HG02759 (cell line): ENCODE results near the gene HPN.
A peak's percentile ranks its signal among the peaks of the same experiment; 100 is the strongest.
"Not testable (repeated sequence)": the region's sequence is repeated elsewhere in the genome, so short reads cannot be mapped to it uniquely, and the experiment has no call there.

ENCODE experiments used
- ATAC-seq: cut with Tn5 transposase; IDR thresholded peaks from one replicate; pipeline ENCODE4 v1.9.1; 2021; ENCODE audit warnings: mild to moderate bottlenecking, moderate library complexity; ENCODE audit not compliant: unreplicated experiment

Gene HPN

DNA sequence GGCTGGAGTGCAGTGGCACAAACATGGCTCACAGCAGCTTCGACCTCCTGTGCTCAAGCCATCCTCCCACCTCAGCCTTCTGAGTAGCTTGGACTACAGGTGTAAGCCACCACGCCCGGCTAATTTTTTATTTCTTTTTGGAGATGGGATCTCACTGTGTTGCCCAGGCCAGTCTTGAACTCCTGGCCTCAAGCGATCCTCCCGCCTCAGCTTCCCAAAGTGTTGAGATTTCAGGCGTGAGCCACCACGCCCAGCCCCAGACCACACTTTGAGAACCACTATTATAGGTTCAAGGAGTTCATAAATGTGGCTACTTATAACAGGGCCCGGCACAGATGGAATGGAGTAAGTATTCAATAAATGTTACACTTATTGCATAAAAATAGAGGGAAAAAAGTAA lies 14.5 kb upstream of the HPN start:
- no peak for ATAC-seq

DNA sequence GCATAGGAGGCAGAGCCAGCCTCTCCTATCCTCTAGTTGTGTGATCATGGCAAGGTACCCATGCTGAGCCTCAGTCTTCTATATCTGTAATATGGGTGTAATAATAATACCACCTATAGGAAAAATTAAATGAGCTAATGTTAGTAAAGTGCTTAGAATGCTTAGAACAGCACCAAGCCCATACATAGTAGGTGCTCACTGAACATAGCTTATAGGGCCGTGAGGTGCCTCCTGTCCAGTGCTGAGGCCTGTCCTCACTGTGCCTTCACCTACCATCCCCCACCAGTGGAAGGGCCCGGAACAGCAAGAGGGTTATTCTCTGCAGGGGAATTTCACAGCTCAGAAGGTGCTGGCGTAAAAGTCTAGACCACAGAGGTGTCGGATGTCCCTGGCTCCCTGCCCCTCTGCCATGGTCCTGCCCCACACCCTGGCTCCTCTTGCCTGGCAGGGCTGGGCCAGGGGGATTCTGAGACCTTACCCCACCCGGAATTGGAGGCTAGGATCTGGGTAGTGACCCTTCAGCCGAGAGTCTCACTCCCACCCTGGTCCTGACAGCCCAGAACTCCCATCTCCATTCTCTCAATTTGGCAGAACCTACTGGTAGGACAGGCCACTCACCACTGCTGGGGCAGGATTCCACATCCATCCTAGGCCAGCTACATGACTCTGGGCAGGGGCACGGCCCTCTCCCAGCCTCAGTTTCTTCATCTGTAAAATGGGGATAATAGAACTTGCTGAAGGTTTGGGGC lies 13.5 kb upstream of the HPN start:
- no peak for ATAC-seq

DNA sequence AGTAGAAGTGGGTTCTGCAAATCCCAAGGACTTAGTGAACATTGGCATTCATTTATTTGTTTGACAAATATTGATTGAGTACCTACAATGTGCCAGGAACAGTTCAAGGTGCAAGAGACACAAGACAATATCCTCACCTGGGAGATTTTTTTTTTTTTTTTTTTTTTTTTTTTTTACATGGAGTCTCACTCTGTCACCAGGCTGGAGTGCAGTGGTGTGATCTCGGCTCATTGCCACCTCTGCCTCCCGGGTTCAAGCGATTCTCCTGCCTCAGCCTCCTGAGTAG lies 13.0 kb upstream of the HPN start:
- ATAC-seq, result not testable (repeated sequence)

DNA sequence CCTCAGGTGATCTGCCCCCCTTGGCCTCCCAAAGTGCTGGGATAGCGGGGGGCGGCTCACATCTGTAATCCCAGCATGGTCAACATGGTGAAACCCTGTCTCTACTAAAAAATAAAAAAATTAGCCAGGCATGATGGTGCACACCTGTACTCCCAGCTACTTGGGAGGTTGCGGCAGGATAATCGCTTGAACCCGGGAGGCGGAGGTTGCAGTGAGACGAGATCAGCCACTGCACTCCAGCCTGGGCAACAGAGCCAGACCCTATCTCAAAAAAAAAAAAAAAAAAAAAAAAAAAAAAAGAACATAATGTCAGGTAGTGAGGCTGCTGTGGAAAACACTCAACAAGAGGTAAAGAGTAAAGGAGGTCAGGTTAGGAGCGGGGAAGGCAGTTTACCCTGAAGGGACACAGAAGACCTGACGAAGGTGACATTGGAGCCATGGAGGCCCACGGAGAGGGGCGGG lies 12.2 kb upstream of the HPN start:
- ATAC-seq, result not testable (repeated sequence)

DNA sequence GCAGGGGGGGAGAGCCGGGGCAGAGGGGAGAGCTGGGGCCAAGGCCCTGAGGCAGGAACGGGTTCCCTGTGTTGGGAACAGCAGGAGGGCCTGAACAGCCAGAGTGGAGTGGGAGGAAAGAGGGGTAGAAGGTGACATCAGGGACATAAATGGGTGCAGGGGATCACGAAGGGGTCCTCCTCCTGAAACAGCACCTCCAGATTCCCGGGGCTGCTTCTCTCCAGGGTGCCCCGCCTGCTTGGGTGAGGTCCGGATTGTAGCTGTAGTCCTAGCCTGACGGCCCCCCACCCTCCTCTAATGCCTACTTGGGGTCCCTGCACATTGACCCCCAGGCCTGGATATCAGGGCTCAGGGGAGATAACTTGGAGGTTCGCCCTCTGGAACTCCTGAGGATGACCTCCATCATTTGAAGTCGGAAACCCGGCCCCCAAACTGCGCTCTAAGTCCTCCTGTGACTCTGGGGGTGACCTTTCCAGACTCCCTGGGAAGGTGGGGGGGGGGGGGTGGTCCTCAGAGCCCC lies 11.7 kb upstream of the HPN start:
- no peak for ATAC-seq

DNA sequence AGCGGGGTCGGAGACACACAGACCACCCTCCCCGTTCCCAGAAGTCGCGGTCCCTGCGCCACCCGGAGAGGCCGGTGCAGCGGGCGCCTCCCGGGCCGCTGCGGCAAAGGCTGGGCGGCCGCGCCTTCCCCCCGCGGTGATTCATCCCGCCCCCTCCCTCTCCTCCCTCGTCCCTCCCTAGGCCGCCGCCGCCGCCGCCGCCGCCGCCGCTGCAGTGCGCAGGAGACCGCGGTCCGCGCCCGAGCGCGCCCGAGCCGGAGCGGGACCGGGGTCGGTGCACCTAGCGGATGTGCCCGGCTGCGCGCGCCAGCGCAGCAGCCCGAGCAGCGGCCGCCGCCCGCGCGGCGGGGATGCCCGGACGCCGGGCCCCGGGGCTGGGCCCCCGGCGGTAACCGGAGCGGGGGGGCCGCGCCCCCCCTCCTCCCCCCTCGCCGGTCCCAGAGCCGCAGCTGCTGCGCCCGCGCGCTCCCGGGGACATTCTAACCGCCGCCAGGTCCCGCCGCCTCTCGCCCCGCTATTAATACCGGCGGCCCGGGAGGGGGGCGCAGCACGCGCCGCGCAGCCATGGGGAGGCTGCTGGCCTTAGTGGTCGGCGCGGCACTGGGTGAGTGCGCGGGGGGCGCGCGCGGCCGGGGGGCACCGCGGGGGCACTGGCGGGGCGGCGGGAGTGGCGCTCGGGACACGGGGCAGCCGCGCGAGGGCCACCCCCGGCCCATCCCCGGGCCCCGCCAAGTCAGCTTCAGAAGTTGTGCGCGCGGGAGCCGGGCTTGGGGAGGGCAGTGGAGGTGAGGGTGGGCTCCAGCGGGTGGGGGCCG lies 11.1 kb upstream of the HPN start, which contains the start of gene SCN1B:
SCN1B (plus strand) TSS at position 214 of the 815 bp plus-strand sequence; CDS start at position 565, 351 bp downstream.
- ATAC-seq, result no peak

DNA sequence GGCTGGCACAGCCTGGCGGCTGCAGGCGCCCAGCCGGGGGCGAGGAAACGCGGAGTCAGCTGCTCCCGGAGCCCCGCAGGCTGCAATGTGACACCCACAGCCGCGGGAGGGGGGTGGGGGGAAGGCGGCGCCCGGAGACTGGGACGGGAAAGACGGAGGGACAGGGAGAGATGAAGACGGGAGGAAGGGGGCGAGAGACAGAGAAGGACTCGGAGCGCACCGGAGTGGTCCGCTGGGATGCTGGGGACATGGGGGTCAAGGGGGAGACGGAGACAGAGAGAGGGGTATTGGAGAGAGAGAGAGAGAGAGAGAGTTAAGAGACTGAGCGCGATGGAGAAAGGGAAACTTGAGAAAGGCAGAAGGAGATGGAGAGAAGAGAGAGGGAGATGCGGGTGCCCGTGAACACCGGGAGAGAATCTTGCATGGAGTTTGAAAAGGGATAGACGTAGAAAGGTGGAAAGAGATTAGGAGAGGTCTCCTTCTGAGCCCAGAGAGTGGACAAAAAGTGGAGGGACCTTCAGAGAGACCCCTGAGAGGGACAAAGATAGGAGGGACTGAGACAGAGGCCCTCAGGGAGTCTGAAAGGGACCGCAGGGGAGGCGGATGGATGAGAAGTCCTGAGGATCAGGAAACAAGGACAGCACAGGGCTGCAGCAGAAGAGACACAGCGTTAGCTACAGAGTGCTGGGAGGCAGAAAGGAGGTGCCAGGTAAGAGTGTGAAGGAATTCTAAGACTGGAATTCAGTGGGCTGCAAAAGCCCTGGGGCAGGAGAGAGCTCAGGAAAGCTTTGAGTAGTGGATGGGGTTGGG lies 10.2 kb upstream of the HPN start:
- ATAC-seq, result no peak

DNA sequence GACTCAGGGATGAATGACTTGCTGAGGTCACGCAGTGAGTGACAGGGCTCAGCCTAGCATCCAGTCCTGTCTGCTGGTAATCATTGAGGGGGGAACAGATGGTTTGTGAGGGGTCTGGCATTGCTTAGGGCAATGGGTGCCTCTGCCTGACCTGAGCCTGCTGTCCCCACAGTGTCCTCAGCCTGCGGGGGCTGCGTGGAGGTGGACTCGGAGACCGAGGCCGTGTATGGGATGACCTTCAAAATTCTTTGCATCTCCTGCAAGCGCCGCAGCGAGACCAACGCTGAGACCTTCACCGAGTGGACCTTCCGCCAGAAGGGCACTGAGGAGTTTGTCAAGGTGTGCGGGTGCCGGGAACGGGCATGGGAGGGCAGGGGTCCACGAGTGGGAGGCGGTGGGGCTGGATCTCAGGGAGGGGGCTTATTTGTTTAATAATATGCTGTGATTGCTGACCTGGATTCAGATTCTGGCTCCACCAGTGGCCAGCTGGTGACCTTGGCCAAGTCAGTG lies 9.1 kb upstream of the HPN start:
- ATAC-seq, result no peak

DNA sequence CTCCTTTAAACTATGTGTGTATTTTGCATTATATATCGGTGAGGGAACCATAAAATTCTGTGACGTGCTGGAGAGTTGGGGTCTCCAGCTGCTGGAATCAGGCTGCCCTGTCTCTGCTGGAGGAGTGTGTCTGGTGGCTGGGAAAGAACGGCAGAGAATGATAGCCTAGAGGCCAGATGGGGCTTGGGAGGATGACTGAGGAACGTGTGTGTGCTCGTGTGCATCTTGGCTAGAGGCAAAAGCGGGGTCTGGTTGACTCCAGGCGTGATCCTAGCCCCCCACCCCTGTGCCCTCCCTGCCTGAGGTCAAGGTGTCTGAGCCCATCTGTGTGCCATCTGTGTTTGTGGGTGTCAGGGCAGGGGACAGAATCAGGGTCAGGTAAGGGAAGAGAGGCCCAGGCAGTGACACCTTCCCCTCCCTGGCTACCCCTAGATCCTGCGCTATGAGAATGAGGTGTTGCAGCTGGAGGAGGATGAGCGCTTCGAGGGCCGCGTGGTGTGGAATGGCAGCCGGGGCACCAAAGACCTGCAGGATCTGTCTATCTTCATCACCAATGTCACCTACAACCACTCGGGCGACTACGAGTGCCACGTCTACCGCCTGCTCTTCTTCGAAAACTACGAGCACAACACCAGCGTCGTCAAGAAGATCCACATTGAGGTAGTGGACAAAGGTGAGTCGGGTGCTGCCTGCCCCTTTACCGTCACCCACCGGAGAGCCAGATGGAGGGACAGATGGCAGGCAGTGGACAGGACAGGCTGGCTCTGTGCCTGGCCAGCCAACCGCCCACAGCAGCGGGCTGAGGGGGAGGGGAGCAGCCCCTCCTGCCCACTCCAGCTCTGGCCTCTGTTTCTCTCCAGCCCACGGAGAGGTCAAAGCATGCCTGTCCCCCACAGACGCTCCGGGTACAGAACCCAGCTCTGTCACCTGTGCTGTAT lies 8.2 kb upstream of the HPN start:
- ATAC-seq, result no peak

DNA sequence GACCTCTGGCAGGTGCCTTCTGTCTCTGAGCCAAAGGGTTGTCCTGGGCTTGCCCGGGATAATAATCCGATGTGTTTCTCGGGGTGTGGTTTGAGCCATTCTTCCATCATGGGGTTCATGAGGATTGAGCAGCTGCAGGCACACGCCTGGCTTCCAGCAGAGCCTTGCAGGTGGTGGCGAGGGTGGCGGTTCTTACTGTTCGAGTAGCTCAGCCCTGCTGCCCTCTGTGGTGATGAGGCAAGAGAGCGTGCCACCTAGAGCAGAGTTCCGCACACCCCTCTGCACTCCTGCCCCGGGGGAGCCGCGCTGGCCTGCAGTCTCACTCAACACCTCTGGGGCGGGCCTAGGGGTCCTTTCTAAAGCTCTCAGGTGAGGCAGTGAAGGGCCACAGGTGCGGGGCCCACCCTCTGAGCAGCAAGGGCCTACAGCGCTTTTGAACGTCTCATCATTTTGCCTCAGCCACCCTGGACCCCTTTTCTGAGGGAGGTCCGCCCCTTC lies 7.5 kb upstream of the HPN start:
- no peak for ATAC-seq

DNA sequence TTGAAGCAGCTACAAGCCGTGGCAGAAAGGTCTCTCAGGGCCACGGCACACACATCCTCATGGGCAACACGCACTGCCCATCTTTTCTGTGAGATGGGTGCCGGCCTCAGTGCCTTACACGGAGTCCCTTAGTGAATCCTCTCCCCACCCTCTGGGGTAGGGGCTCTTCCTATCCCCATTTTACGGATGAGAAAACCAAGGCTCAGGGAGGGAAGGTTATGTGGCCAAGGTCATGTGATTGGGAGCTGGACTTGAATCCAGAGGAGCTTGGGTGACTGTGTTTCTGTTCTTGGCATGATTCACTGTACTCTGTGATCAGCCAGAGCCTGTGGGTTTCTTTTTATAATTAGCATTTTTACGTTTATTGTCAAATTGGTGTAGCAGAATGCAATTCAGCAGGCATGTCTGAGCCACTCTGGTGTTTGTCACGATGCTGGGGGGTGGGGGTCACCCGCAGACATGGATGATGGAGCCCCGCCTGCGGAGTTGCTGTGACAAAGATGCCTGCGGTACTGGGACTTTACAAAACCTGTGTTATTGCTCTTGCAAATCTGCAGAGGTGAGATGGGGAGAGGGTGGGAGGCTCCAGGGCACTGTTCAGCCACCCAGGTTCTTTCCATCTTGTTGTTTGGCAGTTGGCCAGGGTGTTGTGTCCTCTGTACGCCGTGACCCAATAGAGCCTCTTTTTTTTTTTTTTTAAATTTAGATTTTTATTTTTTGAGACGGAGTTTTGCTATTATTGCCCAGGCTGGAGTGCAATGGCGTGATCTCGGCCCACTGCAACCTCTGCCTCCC lies 6.7 kb upstream of the HPN start:
- ATAC-seq, result no peak

DNA sequence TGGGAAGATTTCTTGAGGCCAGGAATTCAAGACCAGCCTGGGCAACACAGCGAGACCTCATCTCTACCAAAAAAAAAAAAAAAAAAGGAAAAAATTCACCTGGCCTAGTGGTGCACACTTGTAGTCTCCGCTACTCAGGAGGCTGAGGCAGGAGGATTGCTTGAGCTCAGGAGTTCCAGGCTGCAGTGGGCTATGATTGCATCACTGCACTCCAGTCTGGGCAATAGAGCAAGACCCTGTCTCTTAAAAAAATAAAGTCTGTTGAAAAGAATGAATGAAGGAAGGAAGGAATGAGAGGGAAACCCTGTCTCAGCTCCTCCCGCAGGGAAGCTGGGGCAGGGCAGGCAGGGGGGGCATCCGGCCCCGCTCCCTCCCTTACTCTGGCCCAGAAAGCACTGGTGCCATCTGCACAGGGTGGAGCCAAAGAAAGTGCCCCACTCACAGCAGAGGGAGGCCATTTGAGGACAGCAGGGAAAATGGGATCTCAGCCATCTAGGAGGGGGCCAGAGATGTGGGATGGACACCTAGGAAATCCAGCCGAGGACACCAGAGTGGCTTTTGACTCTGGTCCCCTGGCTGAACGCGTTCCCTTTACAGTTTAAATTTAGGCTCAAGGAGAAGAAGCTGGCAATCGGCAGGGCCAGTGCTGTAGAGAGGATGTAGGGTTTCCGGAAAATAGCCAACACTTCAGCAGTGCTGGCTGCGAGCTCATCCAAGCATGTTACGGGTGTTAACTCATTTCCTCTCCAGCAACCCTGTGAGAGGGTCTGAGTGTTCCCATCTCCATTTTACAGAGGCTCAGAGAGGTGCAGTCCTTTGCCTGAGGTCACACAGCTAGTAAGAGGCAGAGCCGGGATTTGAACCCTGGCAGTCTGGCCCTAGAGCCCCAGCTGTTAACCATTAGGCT lies 3.6 kb upstream of the HPN start:
- peak; percentile 66 for ATAC-seq

DNA sequence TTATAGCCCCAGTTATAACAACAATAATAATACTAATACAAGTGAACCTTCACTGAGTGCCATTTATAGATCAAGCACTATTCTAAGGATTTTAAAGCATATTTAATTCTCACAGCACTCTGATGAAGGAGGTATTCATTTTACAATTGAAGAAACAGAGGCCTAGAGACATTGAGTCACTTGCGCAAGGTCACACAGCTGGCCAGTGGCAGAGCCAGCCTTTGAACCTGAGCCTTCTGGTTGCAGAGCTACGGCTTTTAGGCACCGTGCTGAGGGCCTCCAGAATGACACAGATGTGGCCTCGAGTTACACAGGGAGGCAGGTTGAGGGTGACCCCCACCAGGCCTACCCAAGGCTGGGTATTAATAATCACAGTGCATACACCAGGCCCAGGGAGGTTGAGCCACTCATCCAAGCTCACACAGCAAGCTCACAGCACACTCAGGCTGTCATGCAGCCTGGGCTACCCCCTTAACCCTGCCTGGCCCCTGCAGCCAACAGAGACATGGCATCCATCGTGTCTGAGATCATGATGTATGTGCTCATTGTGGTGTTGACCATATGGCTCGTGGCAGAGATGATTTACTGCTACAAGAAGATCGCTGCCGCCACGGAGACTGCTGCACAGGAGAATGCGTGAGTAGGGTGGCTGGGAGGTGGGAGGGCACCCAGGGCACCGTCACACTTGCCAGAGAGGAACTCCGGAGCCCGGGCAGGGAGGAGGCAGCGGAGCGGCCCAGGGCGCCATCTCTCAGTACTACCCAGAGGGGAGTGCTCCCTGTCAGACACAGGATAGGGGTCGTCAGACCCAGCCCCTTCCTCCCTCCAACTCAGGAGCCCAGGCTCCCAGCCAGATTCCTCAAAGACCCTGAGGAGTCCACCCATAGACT lies 2.7 kb upstream of the HPN start:
- no peak for ATAC-seq

DNA sequence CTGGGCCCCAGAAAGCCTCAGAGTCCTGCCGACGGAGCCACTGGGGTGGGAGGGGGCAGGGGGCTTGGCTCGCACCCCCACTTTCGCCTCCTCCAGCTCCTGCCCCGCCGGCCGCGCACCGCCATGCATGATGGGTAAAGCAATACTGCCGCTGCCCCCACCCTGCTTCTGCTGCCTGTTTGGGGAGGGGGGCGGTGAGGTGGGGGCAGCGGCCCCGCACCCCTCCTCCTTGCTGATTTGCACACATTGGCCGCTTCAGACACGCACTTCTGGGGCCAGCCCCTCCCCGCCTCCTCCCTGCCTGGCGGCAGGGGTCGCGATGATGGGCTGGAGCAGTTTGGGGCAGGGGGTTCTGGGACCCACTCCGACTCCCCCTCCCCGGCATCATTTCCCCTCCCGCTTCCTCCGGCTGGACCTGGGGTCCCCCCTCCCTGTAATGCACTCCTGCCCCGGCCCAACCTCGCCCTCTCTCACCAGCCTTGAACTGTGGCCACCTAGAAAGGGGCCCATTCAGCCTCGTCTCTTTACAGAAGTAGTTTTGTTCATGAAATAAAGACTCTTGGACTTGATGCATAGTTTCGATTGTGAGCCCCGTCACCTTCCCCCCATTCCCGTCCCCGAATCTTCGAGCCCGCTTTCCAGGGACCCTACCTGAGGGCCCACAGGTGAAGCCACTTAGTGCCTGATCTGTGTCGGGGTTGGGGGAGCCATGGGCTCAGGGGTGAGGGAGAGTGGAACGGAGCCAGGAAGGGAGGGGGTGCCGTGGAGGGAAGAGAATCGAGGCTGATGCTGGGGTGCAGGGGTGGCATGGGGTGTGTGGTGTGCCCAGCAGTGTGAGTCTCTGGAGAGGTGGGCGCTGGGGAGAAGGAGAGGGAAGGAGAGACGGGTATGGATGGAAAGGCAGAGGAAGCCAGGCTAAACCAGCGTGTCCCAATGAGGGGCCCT lies 1.4 kb upstream of the HPN start:
- ATAC-seq, result no peak

DNA sequence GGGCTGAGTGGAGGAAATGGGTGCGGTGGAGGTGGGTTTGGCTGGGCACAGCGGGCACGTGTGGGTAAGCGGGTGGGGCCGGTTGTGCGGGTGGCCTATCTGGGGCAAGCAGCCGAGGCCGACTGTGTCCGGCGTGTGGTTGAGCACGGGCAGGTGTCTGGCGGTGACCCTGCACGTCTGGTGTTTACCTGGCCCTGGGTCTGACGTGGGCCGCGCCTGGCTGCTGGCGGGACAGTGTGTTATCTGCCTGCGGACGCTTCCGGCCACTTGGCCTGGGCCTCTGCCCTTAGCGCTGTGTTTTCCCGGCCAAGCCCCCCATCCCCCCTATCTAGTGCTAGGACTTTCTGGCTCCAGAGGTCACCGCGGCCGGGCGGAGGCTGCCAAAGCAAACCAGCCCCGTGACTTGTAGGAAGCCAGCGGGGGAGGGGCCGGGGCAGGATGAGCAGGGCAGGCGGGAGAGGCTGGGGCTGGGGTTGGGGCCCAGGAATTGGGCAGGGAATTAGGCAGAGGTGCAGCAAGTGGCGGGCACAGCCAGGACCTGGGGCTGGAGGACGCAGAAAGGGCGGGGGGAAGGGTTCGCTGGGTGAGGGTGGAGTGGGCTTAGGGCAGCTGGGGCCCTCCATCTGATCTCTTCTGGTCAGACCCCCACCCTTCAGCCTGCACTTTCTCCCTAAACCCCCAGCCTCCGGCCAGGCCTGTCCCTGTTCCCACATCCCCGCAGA lies 534 bp upstream of the HPN start:
- ATAC-seq, result no peak
